Pancreas (tissue), 10 donors: ENCODE results near the gene CCL3. TPM values are rescaled to one million over a fixed set of nuclear protein-coding genes. Genes with fewer than 3 reads are reported as not detected.

Experiments
- ATAC-seq, 4 donors: fragments of 200-7000 bp; cut with Tn5 transposase; one replicate each; pipeline versions ENCODE4 v1.8.0 to v1.9.1; 2020; ENCODE audit warnings: mild to moderate bottlenecking in 4 of 4, moderate library complexity in 4 of 4
- DNase-seq, 6 donors: peaks; one replicate each; pipeline ENCODE4 v3.0.0-alpha.2; 2020
- FAIRE-seq: peaks from 2 replicates; lab custom pipeline; 2012; peaks lifted over from hg19 to GRCh38; lab: Jason Lieb, UNC
- H3K27ac ChIP-seq, 4 donors: fragments of 200-600 bp; sonication (generic); 1 replicate in 3 of 4; 2 replicates in 1 of 4; pipeline versions ENCODE4 v1.5.0 to v1.8.0; 2020
- H3K27me3 ChIP-seq, 4 donors: fragments of 200-600 bp; one replicate each; pipeline ENCODE4 v1.8.0; 2021
- H3K36me3 ChIP-seq, 3 donors: fragments of 200-600 bp; sonication (generic) in 1 of 3; one replicate each; pipeline versions ENCODE4 v1.5.0 to v1.8.0; 2020 to 2021
- H3K4me1 ChIP-seq, 3 donors: fragments of 200-600 bp; one replicate each; pipeline ENCODE4 v1.8.0; 2021
- H3K4me3 ChIP-seq, 4 donors: fragments of 200-600 bp; sonication (generic) in 2 of 4; one replicate each; pipeline versions ENCODE4 v1.5.0 to v1.8.0; 2020 to 2021
- H3K9me3 ChIP-seq, 4 donors: fragments of 200-600 bp; one replicate each; pipeline ENCODE4 v1.8.0; 2021
- CTCF ChIP-seq, 4 donors: fragments of 200-600 bp; sonication (generic) in 3 of 4; IDR thresholded peaks; one replicate each; pipeline versions ENCODE4 v1.5.0 to v1.8.0; 2021; ENCODE audit warnings: antibody characterized with exemption in 4 of 4
- WGBS, 2 donors: extraction: QIAGEN DNeasy Blood & Tissue Kit; methylation state at CpG; one replicate each; pipeline ENCODE4 v1.1.7; 2013; 5-methylcytosine and 5-hydroxymethylcytosine counted together
- intact Hi-C, 3 donors: fragments of 100-400 bp; cut with DNase I; formaldehyde crosslinking; loops; one replicate each; pipeline versions ENCODE4 v1.11.1 to v1.14.2; 2022
- polyA plus RNA-seq, 2 donors: library from polyadenylated mRNA; stranded (reverse); fragments of 200-250 nt; gene quantifications; one replicate each; pipeline ENCODE4 v1.2.3, GENCODE V29; 2013
- total RNA-seq, 6 donors: library from RNA; stranded (reverse); fragmentation: NEBNext Ultra II Directional in 4 of 6; extraction: Animal tissue kit (Norgen Biotek cat#: 25700) in 4 of 6; gene quantifications; one replicate each; pipeline versions ENCODE4 v1.2.1 to v1.2.4, GENCODE V29; 2021 to 2023
- donor health status: healthy with polysubstance abuse.
- donor health status: DM: no; HTN: no; CAD: no; lungs with moderate emphysema.
- donor health status: DM: no; HTN: no; CAD: no.
- donor health status: control.
- donor health status: control.
- donor health status: Bipolar disorder and iron deficiency.
- donor health status: DM: yes; HTN: yes; CAD: no.
- donor health status: DM: no; HTN: no; CAD: no.
- donor health status: DM: no; HTN: no; CAD: no.
- donor health status: DM: yes; HTN: yes; CAD: no.

Gene CCL3
- total and polyA plus RNA-seq, 8 donors: 0.28 to 3.5 (median 0.99) TPM

DNA sequence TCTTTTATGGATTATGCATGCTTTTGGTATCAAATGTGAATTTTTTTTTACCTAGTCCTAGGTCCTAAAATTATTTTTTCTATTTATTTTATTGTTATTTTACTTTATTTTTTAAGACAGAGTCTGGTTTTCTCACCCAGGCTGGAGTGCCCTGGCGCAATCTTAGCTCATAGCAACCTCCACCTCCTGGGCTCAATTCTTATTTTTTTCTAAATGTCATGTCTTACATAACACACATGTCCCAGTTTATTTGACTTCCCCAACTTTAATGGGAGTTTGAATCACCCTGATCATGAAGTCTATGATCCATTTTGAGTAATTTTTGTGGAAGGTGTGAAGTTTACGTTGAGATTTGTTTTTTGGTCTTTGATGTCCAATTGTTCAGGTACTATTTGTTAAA, 29.1 kb downstream of the CCL3 start:
- no peak for TF ChIP-seq CTCF (IDR thresholded peaks at IDR 0.05)
- intact Hi-C loops: loop anchor here in 1 of 3 donors (10.0 kb wide), 1 partner anchor 86 kb away; no protein-coding TSS in a partner anchor
- H3K4me3 ChIP-seq: no peak overlapping the region
- FAIRE-seq (no peak), DNase-seq (no peak), ATAC-seq (no peak)
- no peaks in the 10 kb centered on the region for H3K9me3 ChIP-seq
- H3K27me3 ChIP-seq: no peaks in the 10 kb centered on the region
- 66 to 83% methylated on average over 2 of the region's 2 CpGs for WGBS, 2 donors
- no peaks in the 10 kb centered on the region for H3K36me3 ChIP-seq
- no peak overlapping the region for H3K27ac ChIP-seq
- H3K4me1 ChIP-seq: no peaks in the 10 kb centered on the region

DNA sequence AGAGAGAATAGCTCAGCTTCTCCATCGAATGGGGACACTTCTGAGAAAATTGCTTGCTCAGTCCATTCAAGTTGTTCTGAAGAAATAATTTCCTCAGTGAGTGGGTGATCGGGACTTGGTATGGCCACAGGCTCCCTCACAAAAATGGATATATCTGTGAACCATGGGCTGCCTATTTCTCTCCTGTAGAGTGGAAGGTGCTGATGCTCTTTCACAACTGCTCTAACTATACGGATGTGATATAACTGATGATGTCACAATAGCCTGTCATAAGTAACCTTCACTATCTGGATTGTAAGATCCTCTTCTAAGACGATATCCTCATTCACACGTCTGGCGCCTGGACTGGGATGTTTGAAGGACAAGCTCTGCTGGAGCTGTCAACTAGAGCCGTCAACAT, 30.5 kb downstream of the CCL3 start:
- no peak overlapping the region for H3K27ac ChIP-seq
- TF ChIP-seq CTCF (IDR thresholded peaks at IDR 0.05): no peak
- no peak overlapping the region for H3K4me3 ChIP-seq
- 74% methylated on average over 7 of the region's 7 CpGs for WGBS, 2 donors
- ATAC-seq (no peak), DNase-seq (no peak), FAIRE-seq (no peak)
- no peaks in the 10 kb centered on the region for H3K27me3 ChIP-seq
- intact Hi-C loops: no loop called here
- H3K4me1 ChIP-seq: no peaks in the 10 kb centered on the region
- H3K9me3 ChIP-seq: no peaks in the 10 kb centered on the region
- no peaks in the 10 kb centered on the region for H3K36me3 ChIP-seq

DNA sequence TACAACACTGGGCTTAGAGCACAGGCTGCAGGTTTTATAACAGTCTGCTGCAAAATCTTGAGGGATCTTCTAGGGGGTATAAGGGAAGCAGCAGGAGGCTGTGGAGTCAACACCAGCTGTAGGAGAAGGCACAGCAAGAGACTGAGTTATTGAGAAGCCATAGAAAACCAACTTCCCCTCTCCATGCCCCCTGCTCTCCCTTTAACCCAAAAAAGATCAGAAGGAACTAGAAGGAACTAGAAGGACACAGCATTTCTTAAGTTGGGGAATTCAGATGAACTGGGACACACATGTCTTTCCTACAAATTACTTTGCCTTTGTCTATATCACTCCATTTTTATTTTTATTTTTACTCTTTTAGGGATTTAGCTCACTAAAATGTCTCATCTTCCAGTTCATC, 32.0 kb downstream of the CCL3 start:
- H3K4me3 ChIP-seq: no peak overlapping the region
- no peaks in the 10 kb centered on the region for H3K27me3 ChIP-seq
- no peaks in the 10 kb centered on the region for H3K9me3 ChIP-seq
- DNase-seq: no peak
- TF ChIP-seq CTCF (IDR thresholded peaks at IDR 0.05): no peak
- FAIRE-seq: no peak
- intact Hi-C loops: no loop called here
- no peaks in the 10 kb centered on the region for H3K36me3 ChIP-seq
- H3K4me1 ChIP-seq: no peaks in the 10 kb centered on the region
- H3K27ac ChIP-seq: no peak overlapping the region
- ATAC-seq: no peak

DNA sequence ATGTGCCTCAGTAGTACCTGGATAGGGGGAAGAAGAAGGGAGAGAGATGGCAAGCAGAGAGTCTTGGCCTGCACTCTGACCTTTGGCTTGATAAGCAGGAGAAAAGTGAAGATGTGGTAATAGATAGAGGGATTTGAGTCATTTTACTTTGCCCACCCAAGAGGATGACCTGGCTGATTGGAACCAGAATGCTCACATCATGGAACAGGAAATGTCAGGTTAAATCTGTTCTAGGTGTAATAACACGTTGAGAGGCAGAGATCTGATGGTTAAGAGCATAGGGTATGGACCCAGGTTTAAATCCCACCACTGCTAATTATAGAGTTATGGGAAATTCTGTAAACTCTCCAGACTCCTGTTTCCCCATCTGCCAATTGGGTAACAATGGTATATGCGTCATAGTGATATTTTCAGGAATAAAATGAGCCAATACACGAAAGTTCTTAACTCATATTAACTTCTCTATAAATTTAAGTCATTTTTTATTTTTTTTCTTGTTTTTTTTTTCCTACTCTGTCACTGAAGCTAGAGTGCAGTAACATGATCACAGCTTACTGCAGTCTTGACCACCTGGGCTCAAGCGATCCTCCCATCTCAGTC, 33.9 kb downstream of the CCL3 start:
- ATAC-seq (no peak), FAIRE-seq (no peak), DNase-seq (no peak)
- no peak for TF ChIP-seq CTCF (IDR thresholded peaks at IDR 0.05)
- H3K27me3 ChIP-seq: no peaks in the 10 kb centered on the region
- no peak overlapping the region for H3K27ac ChIP-seq
- no peaks in the 10 kb centered on the region for H3K9me3 ChIP-seq
- H3K4me1 ChIP-seq: no peaks in the 10 kb centered on the region
- intact Hi-C loops: no loop called here
- H3K4me3 ChIP-seq: no peak overlapping the region
- 85 to 89% methylated on average over 4 of the region's 4 CpGs for WGBS, 2 donors
- no peaks in the 10 kb centered on the region for H3K36me3 ChIP-seq

- Histone ChIP-seq H3K9me3 (no peaks in the 10 kb centered on the region), H3K36me3 (no peaks in the 10 kb centered on the region), H3K4me1 (no peaks in the 10 kb centered on the region), H3K27ac (no peak overlapping the region), H3K4me3 (no peak overlapping the region), H3K27me3 (no peaks in the 10 kb centered on the region)
- 61 to 78% methylated on average over 2 of the region's 2 CpGs for WGBS, 2 donors
- ATAC-seq (no peak), DNase-seq (no peak), FAIRE-seq (no peak)
- intact Hi-C loops: no loop called here
- TF ChIP-seq CTCF (IDR thresholded peaks at IDR 0.05): no peak
Observed at GRCh38 chr17:36055171-36055570, 34.8 kb downstream of the CCL3 start.
